Hepatocyte (in vitro differentiated cells): ENCODE results near the gene KATNB1. TPM values are rescaled to one million over a fixed set of nuclear protein-coding genes. Genes with fewer than 3 reads are reported as not detected.

Source experiments
- DNase-seq: peaks from one replicate; pipeline ENCODE4 v3.0.0-alpha.2; 2016; ENCODE audit warnings: low spot score
- H2AFZ ChIP-seq: fragments of 200-600 bp; sonication (generic); 2 replicates; pipeline ENCODE4 v1.6.0; 2016; ENCODE audit warnings: antibody characterized with exemption, mild to moderate bottlenecking
- H3K27ac ChIP-seq: fragments of 200-600 bp; sonication (generic); 2 replicates; pipeline ENCODE4 v1.5.1; 2016; ENCODE audit warnings: mild to moderate bottlenecking
- H3K27me3 ChIP-seq: fragments of 200-600 bp; sonication (generic); 2 replicates; pipeline ENCODE4 v1.6.1; 2016
- H3K36me3 ChIP-seq: fragments of 200-600 bp; sonication (generic); replicated peaks from 2 replicates; pipeline ENCODE4 v1.5.1; 2016; ENCODE audit warnings: low read depth; ENCODE audit not compliant: insufficient read depth
- H3K4me1 ChIP-seq: fragments of 200-600 bp; sonication (generic); 2 replicates; pipeline ENCODE4 v1.5.1; 2016; ENCODE audit warnings: mild to moderate bottlenecking, moderate library complexity; ENCODE audit not compliant: insufficient read depth
- H3K4me2 ChIP-seq: fragments of 200-600 bp; sonication (generic); 2 replicates; pipeline ENCODE4 v1.6.0; 2016
- H3K4me3 ChIP-seq: fragments of 200-600 bp; sonication (generic); 2 replicates; pipeline ENCODE4 v1.5.1; 2016; ENCODE audit warnings: mild to moderate bottlenecking
- H3K79me2 ChIP-seq: fragments of 200-600 bp; sonication (generic); 2 replicates; pipeline ENCODE4 v1.6.0; 2017; ENCODE audit warnings: mild to moderate bottlenecking
- H3K9me2 ChIP-seq: fragments of 200-600 bp; sonication (generic); replicated peaks from 2 replicates; pipeline ENCODE4 v1.6.0; 2017; ENCODE audit warnings: mild to moderate bottlenecking; ENCODE audit not compliant: insufficient read depth
- H3K9me3 ChIP-seq: fragments of 200-600 bp; sonication (generic); 2 replicates; pipeline ENCODE4 v1.5.1; 2016; ENCODE audit warnings: low read depth, mild to moderate bottlenecking
- H4K20me1 ChIP-seq: fragments of 200-600 bp; sonication (generic); 2 replicates; pipeline ENCODE4 v1.6.0; 2016; ENCODE audit warnings: mild to moderate bottlenecking; ENCODE audit not compliant: insufficient read depth, poor library complexity, severe bottlenecking
- EZH2 ChIP-seq: fragments of 200-600 bp; sonication (generic); IDR thresholded peaks from 2 replicates; pipeline ENCODE4 v1.6.1; 2016; ENCODE audit warnings: antibody characterized with exemption, mild to moderate bottlenecking, borderline replicate concordance
- EZH2phosphoT487 ChIP-seq: fragments of 200-600 bp; sonication (generic); IDR thresholded peaks from one replicate; pipeline ENCODE4 v1.6.1; 2018; ENCODE audit warnings: antibody characterized with exemption, mild to moderate bottlenecking, low read depth, moderate library complexity; ENCODE audit not compliant: unreplicated experiment, severe bottlenecking
- WGBS: methylation state at CpG from one replicate; pipeline ENCODE4 v1.1.6; 2016; ENCODE audit warnings: low lambda C conversion rate; ENCODE audit errors: missing lambda C conversion rate; 5-methylcytosine and 5-hydroxymethylcytosine counted together
- polyA plus RNA-seq: library from polyadenylated mRNA; unstranded; fragments of >200 nt; fragmentation: Nextera tagmentation; extraction: Ambion mirVana; gene quantifications from 2 replicates; pipeline ENCODE4 v1.2.1, GENCODE V29; 2016
- total RNA-seq: library from RNA; depleted of rRNA; stranded (reverse); fragments of >200 nt; gene quantifications from 2 replicates; pipeline ENCODE4 v1.2.3, GENCODE V29; 2014
- TF ChIP-seq, protein P1 (sequence below): fragments of 200-600 bp; sonication (generic); IDR thresholded peaks from 2 replicates; pipeline ENCODE4 v1.5.1; 2016; ENCODE audit warnings: antibody characterized with exemption, mild to moderate bottlenecking; ENCODE audit not compliant: poor library complexity

Gene KATNB1
- total and polyA plus RNA-seq, 2 experiments from 2014 or later = 12.3 to 15.3 TPM

DNA sequence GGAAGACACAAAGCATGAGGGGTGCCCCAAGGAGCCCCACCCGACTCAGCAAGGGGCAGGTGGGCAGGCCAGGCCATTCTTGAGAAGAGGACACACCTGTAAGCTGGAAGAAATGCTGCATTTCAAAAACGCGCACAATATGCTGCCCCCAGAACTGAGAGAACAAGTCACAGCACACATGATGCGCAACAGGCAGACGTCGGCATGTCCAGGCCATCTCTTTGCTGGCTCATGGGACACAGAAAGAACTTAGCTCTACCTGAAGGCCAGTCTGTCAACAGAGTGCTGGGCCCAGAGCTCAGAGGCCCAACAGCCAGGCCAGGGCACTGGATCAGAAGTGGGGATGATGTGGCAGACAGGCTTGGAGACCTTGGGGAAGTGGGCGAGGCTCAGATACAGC lies 48.8 kb downstream of the KATNB1 start:
- Histone ChIP-seq H3K4me1 (no peaks in the 10 kb centered on the region), H3K36me3 (no peaks in the 10 kb centered on the region), H3K27me3 (no peaks in the 10 kb centered on the region), H3K27ac (no peak overlapping the region), H2AFZ (no peak overlapping the region), H3K4me3 (no peak overlapping the region), H3K9me2 (no peaks in the 10 kb centered on the region), H3K4me2 (no peak overlapping the region), H3K9me3 (no peaks in the 10 kb centered on the region), H4K20me1 (no peaks in the 10 kb centered on the region), H3K79me2 (no peaks in the 10 kb centered on the region)
- no peak for DNase-seq
- WGBS = 93% methylated on average over 7 of the region's 7 CpGs
- TF ChIP-seq EZH2phosphoT487 (no peak), EZH2 (no peak)
- TF ChIP-seq, protein P1, sequence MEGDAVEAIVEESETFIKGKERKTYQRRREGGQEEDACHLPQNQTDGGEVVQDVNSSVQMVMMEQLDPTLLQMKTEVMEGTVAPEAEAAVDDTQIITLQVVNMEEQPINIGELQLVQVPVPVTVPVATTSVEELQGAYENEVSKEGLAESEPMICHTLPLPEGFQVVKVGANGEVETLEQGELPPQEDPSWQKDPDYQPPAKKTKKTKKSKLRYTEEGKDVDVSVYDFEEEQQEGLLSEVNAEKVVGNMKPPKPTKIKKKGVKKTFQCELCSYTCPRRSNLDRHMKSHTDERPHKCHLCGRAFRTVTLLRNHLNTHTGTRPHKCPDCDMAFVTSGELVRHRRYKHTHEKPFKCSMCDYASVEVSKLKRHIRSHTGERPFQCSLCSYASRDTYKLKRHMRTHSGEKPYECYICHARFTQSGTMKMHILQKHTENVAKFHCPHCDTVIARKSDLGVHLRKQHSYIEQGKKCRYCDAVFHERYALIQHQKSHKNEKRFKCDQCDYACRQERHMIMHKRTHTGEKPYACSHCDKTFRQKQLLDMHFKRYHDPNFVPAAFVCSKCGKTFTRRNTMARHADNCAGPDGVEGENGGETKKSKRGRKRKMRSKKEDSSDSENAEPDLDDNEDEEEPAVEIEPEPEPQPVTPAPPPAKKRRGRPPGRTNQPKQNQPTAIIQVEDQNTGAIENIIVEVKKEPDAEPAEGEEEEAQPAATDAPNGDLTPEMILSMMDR = no peak

DNA sequence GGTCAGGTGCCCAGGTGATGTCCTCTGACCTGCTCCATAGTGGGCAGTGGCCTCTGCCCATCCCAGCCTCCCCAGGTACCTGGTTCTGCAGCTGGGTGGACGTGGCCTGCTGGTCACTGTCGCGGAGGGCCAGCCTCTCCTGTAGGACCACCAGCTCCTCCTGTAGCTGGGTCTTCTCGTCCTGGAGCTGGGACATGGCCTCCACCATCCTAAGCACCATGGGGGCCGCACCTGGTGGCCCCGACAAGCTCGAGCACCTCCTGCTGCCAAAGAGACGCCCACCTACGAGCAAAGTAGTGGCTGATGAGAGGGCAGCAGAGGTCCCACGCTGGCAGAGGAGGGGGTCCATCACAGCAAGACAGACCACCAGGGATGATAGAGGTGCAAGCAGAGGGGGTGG lies 49.8 kb downstream of the KATNB1 start:
- H3K36me3 ChIP-seq = no peaks in the 10 kb centered on the region
- H3K27ac ChIP-seq = no peak overlapping the region
- H3K79me2 ChIP-seq = no peaks in the 10 kb centered on the region
- no peak overlapping the region for H3K4me2 ChIP-seq
- H3K27me3 ChIP-seq = no peaks in the 10 kb centered on the region
- no peak for DNase-seq
- no peak overlapping the region for H2AFZ ChIP-seq
- WGBS = 96% methylated on average over 10 of the region's 10 CpGs
- no peaks in the 10 kb centered on the region for H3K9me2 ChIP-seq
- H4K20me1 ChIP-seq = no peaks in the 10 kb centered on the region
- H3K9me3 ChIP-seq = no peaks in the 10 kb centered on the region
- no peaks in the 10 kb centered on the region for H3K4me1 ChIP-seq
- no peak overlapping the region for H3K4me3 ChIP-seq
- no peak for TF ChIP-seq EZH2
- TF ChIP-seq, protein P1 = no peak
- TF ChIP-seq EZH2phosphoT487 = no peak

DNA sequence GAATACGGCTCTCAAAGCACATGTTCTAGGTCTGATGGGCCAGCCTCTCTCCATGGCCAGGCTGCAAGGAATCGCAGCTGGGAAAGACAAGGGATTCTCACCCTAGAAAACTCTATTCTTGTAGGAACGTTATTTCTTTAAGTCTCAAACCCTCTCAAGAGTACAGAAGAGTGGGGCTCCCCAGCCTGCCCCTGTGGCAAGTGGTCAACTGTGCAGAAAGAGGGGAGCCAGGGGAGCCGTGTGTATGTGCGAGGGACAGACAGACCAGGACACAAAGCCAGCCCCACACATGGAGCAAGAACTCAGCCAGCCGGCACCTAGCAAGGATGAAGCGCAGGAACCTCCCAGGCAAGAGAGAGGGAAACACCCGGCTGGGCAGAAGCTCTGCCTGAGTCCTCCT lies 50.4 kb downstream of the KATNB1 start:
- no peaks in the 10 kb centered on the region for H3K79me2 ChIP-seq
- no peaks in the 10 kb centered on the region for H3K27me3 ChIP-seq
- no peak overlapping the region for H3K4me2 ChIP-seq
- no peaks in the 10 kb centered on the region for H3K4me1 ChIP-seq
- H3K9me3 ChIP-seq = no peaks in the 10 kb centered on the region
- no peak for DNase-seq
- no peak overlapping the region for H3K4me3 ChIP-seq
- TF ChIP-seq, protein P1 = no peak
- TF ChIP-seq EZH2phosphoT487 (no peak), EZH2 (no peak)
- H2AFZ ChIP-seq = no peak overlapping the region
- no peak overlapping the region for H3K27ac ChIP-seq
- no peaks in the 10 kb centered on the region for H4K20me1 ChIP-seq
- WGBS = 94% methylated on average over 8 of the region's 8 CpGs
- H3K36me3 ChIP-seq = no peaks in the 10 kb centered on the region
- H3K9me2 ChIP-seq = no peaks in the 10 kb centered on the region
